Right lobe of liver (tissue), 6 donors: Measurements from ENCODE around the gene WDR48. TPM values are rescaled to one million over a fixed set of nuclear protein-coding genes. Genes with fewer than 3 reads are reported as not detected.

ENCODE experiments used
- ATAC-seq, 4 donors: fragments of 200-7000 bp; cut with Tn5 transposase; one replicate each; pipeline ENCODE4 v1.9.1; 2020; ENCODE audit warnings: mild to moderate bottlenecking in 4 of 4, moderate library complexity in 4 of 4
- DNase-seq, 3 donors: peaks; one replicate each; pipeline ENCODE4 v3.0.0-alpha.2; 2020
- H3K27ac ChIP-seq, 3 donors: fragments of 200-600 bp; one replicate each; pipeline ENCODE4 v1.8.0; 2022
- H3K27me3 ChIP-seq, 2 donors: fragments of 200-600 bp; one replicate each; pipeline ENCODE4 v1.8.0; 2022
- H3K36me3 ChIP-seq, 4 donors: fragments of 200-600 bp; sonication (generic) in 1 of 4; one replicate each; pipeline versions ENCODE4 v1.5.1 to v1.8.0; 2017 to 2022; ENCODE audit warnings: control low read depth in 1 of 4
- H3K4me1 ChIP-seq, 4 donors: fragments of 200-600 bp; sonication (generic) in 1 of 4; one replicate each; pipeline versions ENCODE4 v1.5.1 to v1.8.0; 2017 to 2022; ENCODE audit warnings: control low read depth in 1 of 4
- H3K4me3 ChIP-seq, 3 donors: fragments of 200-600 bp; one replicate each; pipeline ENCODE4 v1.8.0; 2022
- H3K9me3 ChIP-seq, 4 donors: fragments of 200-600 bp; sonication (generic) in 1 of 4; one replicate each; pipeline versions ENCODE4 v1.5.1 to v1.8.0; 2017 to 2022; ENCODE audit warnings: control low read depth in 1 of 4
- POLR2A ChIP-seq: fragments of 450-650 bp; IDR thresholded peaks from one replicate; pipeline ENCODE4 v1.6.1; 2017; ENCODE audit warnings: antibody characterized with exemption, mild to moderate bottlenecking
- WGBS: methylation state at CpG from one replicate; pipeline ENCODE4 v1.1.6; 2018; ENCODE audit warnings: low coverage, low lambda C conversion rate; ENCODE audit not compliant: insufficient coverage; ENCODE audit errors: missing lambda C conversion rate; 5-methylcytosine and 5-hydroxymethylcytosine counted together
- intact Hi-C, 2 donors: fragments of 100-400 bp; cut with DNase I; formaldehyde crosslinking; loops; one replicate each; pipeline versions ENCODE4 v1.11.2 to v1.14.1; 2022
- total RNA-seq, 6 experiments: library from RNA; depleted of rRNA in 2 of 6; stranded (reverse); fragments of >200 nt in 2 of 6; fragmentation: NEBNext Ultra II Directional in 3 of 6; extraction: Animal tissue kit (Norgen Biotek cat#: 25700) in 3 of 6; gene quantifications; one replicate each; pipeline versions ENCODE4 v1.1.0 to v1.2.4, GENCODE V29; 2016 to 2023
- TF ChIP-seq, protein P1 (sequence below), 4 donors: fragments of 200-600 bp in 3 of 4; fragments of 450-650 bp in 1 of 4; IDR thresholded peaks; one replicate each; pipeline versions ENCODE4 v1.5.1 to v1.8.0; 2016 to 2022; ENCODE audit warnings: antibody characterized with exemption in 4 of 4, mild to moderate bottlenecking in 2 of 4
- donor health status: DM: no; HTN: yes; CAD: no.
- donor health status: DM: no; HTN: no; CAD: no.
- donor health status: DM: no; HTN: no; CAD: no.
- donor health status: DM: no; HTN: yes; CAD: no.
- donor health status: DM: no; HTN: yes; CAD: no.

Gene WDR48
- total RNA-seq, 6 experiments from 2014 or later: 11.3 to 21.9 (median 18.3) TPM

DNA sequence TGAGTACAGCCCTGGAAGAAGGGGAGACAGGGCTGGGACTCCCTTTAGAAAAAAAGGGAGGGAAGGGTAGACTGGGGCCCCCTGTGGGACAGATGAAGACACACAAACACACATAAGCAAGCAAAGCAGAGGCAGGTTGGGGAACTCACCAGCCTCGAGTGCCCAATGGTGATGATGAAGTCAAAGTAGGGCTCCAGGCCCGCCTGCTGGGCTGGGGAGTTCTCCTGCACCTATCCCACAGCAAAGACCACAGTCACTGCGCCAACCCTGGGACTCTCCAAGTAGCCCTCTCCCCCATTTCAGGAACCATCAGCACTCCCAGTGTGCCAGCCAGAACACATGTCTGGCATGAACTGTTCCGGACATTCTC, 51.5 kb downstream of the WDR48 start:
- DNase-seq (no peak), ATAC-seq (no peak)
- TF ChIP-seq, protein P1, sequence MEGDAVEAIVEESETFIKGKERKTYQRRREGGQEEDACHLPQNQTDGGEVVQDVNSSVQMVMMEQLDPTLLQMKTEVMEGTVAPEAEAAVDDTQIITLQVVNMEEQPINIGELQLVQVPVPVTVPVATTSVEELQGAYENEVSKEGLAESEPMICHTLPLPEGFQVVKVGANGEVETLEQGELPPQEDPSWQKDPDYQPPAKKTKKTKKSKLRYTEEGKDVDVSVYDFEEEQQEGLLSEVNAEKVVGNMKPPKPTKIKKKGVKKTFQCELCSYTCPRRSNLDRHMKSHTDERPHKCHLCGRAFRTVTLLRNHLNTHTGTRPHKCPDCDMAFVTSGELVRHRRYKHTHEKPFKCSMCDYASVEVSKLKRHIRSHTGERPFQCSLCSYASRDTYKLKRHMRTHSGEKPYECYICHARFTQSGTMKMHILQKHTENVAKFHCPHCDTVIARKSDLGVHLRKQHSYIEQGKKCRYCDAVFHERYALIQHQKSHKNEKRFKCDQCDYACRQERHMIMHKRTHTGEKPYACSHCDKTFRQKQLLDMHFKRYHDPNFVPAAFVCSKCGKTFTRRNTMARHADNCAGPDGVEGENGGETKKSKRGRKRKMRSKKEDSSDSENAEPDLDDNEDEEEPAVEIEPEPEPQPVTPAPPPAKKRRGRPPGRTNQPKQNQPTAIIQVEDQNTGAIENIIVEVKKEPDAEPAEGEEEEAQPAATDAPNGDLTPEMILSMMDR (IDR thresholded peaks at IDR 0.05): no peak
- TF ChIP-seq POLR2A: no peak
- WGBS: no CpG with 5 or more reads among the region's 4 CpGs
- Histone ChIP-seq H3K4me1 (peaks cover 0 to 24% (median 8%) of the 10 kb centered on the region in 4 donors), H3K4me3 (no peak overlapping the region), H3K36me3 (peaks cover 0 to 19% (median 9%) of the 10 kb centered on the region in 4 donors), H3K9me3 (no peaks in the 10 kb centered on the region), H3K27me3 (no peaks in the 10 kb centered on the region), H3K27ac (no peak overlapping the region)
- intact Hi-C loops: loop anchor here in 1 of 2 donors (10.0 kb wide), 1 partner anchor 181 kb away; the partner anchor contains the start of gene CX3CR1

DNA sequence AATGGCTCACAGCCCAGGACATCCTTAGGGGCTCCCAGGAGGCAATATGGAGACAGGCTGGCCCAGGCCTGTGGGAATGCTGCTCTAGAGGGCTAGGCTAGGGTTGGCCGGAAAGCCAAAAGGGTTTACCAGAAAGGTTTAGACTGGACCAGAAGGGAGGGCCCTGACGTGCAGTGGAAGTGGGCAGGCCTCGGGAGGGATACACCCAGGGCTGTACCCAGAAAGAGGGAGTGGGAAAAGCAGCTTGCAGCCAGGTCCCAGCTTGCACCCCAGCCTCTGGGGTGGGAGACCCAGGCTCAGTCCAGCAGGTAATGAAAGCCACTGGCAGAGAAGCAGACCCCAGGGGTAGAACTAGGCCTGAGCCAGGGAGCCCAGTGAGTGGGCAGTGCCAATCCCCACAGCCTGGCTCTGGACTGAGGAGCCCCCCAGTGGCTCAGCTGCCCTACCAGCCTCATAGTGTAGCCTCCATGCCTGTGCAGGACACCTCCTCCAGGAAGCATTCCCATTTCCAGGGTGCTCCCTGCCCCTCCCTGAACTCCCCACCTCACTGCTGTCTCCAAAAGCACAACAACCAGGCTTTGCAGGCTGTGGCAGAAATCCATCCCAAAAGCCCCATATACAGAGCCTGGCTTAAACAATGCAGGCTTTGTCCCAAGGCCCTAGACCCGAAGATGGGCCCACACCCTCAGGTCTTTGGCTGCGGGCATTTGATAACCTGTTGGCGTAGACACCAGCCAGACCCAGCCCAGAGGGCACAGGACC, 52.2 kb downstream of the WDR48 start:
- Histone ChIP-seq H3K4me3 (no peak overlapping the region), H3K36me3 (peaks cover 0 to 13% (median 4%) of the 10 kb centered on the region in 4 donors), H3K9me3 (no peaks in the 10 kb centered on the region), H3K27ac (no peak overlapping the region), H3K27me3 (no peaks in the 10 kb centered on the region), H3K4me1 (peaks cover 0 to 24% (median 8%) of the 10 kb centered on the region in 4 donors)
- intact Hi-C loops: loop anchor here in 1 of 2 donors (10.0 kb wide), 1 partner anchor 181 kb away; the partner anchor contains the start of gene CX3CR1
- DNase-seq (no peak), ATAC-seq (no peak)
- 79% methylated on average over 2 of the region's 6 CpGs for WGBS
- TF ChIP-seq, protein P1 (IDR thresholded peaks at IDR 0.05): no peak

DNA sequence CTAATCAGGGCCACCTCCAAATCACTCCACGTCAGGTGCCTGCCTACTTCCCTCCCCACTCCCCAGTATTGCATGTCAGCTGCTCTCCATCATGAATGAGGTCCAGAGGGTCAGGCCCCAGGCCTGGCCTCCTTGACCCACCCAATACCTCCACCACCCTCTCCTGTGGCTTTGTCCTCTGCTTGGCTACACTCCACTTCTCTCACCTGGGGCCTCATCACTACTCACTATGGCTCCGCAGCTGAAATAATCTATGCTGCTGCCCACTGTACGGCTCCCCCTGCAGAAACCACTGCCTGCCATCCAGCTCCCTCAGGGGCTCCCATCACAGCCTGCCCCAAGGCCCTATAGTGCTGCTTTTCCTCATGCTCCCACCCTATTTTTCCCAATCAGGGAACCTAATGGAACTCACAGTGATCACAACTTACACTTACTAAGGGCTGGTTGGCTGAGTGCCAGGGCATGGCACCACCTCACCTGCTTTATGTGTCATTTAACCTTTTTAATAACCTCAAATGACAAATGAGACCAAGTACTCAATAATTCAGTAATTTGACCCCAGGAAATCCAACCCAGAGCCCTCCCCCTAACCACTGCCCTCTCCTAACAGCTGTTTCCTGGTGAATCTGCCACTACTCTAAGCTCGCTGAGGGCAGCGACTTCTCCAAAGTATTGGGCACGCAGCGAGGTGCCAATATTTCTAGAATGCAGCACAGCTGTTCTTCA, 53.3 kb downstream of the WDR48 start:
- H3K4me3 ChIP-seq: no peak overlapping the region
- TF ChIP-seq POLR2A: no peak
- TF ChIP-seq, protein P1 (IDR thresholded peaks at IDR 0.05): no peak
- WGBS: 85% methylated on average over 6 of the region's 7 CpGs

DNA sequence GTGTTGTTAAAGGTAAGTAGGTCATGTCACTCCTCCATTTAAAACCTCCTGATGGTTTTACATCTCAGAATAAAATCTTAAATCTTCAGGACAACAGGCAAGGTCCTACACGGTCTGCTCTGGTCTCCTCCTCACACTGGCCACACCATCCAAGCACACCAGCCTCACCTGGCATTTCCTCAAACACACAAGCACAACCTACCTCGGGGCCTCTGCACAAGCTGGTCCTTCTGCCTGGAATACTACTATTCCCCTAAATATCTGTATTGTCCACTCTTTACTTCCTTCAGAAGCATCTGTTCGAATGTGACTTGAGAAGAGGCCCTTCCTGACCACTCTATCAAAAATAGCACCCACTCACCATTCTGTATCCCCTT, 53.9 kb downstream of the WDR48 start:
- Histone ChIP-seq H3K36me3 (no peaks in the 10 kb centered on the region), H3K27me3 (no peaks in the 10 kb centered on the region), H3K4me1 (peaks cover 0 to 24% (median 8%) of the 10 kb centered on the region in 4 donors), H3K27ac (no peak overlapping the region), H3K9me3 (no peaks in the 10 kb centered on the region), H3K4me3 (no peak overlapping the region)
- DNase-seq: no peak
- no peak for ATAC-seq
- no peak for TF ChIP-seq POLR2A
- TF ChIP-seq, protein P1 (IDR thresholded peaks at IDR 0.05): no peak
- intact Hi-C loops: loop anchor here in 1 of 2 donors (10.0 kb wide), 1 partner anchor 179 kb away; the partner anchor contains the start of gene CX3CR1
- 82% methylated on average over 3 of the region's 3 CpGs for WGBS

More for the DNA sequence above, 53.3 kb downstream of the WDR48 start:
- intact Hi-C loops: loop anchor here in 1 of 2 donors (10.0 kb wide), 1 partner anchor 180 kb away; the partner anchor contains the start of gene CX3CR1
- H3K4me1 ChIP-seq: peaks cover 0 to 24% (median 8%) of the 10 kb centered on the region in 4 donors
- DNase-seq: no peak
- no peak for ATAC-seq
- no peaks in the 10 kb centered on the region for H3K27me3 ChIP-seq
- H3K9me3 ChIP-seq: no peaks in the 10 kb centered on the region
- peaks cover 0 to 1% (median 0%) of the 10 kb centered on the region in 4 donors for H3K36me3 ChIP-seq
- no peak overlapping the region for H3K27ac ChIP-seq
